ENCODE measurements around the gene PHKA2. TPM values are rescaled to one million over a fixed set of nuclear protein-coding genes. Genes with fewer than 3 reads are reported as not detected.

Gene PHKA2
- total RNA-seq, 1 experiment from 2014 or later, result 34.4 TPM

DNA sequence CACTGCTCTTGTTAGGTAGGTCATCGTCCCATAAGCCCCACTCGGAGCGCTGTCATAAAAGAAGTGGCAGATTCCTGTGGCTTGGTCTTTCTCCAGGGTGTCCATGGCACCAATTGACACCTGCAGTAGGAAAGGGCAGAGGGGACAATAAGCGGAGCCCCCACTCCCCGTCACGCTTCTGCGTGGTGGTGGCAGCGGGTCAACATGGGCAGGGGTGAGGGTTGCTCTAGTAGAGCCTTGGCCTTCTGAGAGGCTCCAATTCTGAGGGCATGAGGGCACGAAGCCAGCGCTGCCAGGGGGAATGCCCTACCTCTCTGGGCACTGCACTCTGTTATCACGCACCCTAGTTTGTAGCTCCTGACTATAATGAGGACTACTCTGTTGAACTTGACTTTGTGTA lies 90.4 kb downstream of the PHKA2 start:
- no peak overlapping the region for H3K27ac ChIP-seq
- H3K9me2 ChIP-seq (ENCODE audit: insufficient read depth), result no peaks in the 10 kb centered on the region
- intact Hi-C loops (cut with micrococcal nuclease; ENCODE audit: unreplicated experiment), result no loop called here
- no peaks in the 10 kb centered on the region for H3K27me3 ChIP-seq (ENCODE audit: insufficient read depth, low read depth)
- ChIA-PET POLR2A (ENCODE audit: unreplicated experiment) (no interaction called here), CTCF (no interaction called here)
- H3K4me1 ChIP-seq (replicated peaks; ENCODE audit: insufficient read depth), result no peaks in the 10 kb centered on the region
- no TSS peak for BruUV-seq (replicated peaks)
- H3K79me2 ChIP-seq (ENCODE audit: low read depth), result no peaks in the 10 kb centered on the region
- H3K4me2 ChIP-seq, result no peak overlapping the region
- no peak for TF ChIP-seq EZH2 (IDR thresholded peaks at IDR 0.05; ENCODE audit: low read depth)
- TF ChIP-seq, protein P1, sequence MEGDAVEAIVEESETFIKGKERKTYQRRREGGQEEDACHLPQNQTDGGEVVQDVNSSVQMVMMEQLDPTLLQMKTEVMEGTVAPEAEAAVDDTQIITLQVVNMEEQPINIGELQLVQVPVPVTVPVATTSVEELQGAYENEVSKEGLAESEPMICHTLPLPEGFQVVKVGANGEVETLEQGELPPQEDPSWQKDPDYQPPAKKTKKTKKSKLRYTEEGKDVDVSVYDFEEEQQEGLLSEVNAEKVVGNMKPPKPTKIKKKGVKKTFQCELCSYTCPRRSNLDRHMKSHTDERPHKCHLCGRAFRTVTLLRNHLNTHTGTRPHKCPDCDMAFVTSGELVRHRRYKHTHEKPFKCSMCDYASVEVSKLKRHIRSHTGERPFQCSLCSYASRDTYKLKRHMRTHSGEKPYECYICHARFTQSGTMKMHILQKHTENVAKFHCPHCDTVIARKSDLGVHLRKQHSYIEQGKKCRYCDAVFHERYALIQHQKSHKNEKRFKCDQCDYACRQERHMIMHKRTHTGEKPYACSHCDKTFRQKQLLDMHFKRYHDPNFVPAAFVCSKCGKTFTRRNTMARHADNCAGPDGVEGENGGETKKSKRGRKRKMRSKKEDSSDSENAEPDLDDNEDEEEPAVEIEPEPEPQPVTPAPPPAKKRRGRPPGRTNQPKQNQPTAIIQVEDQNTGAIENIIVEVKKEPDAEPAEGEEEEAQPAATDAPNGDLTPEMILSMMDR (conservative IDR thresholded peaks at IDR 0.05), result no peak
- no peaks in the 10 kb centered on the region for H4K20me1 ChIP-seq (ENCODE audit: insufficient read depth)
- H3K36me3 ChIP-seq (ENCODE audit: low read depth), result no peaks in the 10 kb centered on the region
- no peak overlapping the region for H3K4me3 ChIP-seq
- H3K9me3 ChIP-seq (ENCODE audit: insufficient read depth, low read depth), result no peaks in the 10 kb centered on the region
- no peak overlapping the region for H2AFZ ChIP-seq
- H3F3A ChIP-seq (ENCODE audit: insufficient read depth, low read depth), result no peaks in the 10 kb centered on the region
- no peak for DNase-seq

DNA sequence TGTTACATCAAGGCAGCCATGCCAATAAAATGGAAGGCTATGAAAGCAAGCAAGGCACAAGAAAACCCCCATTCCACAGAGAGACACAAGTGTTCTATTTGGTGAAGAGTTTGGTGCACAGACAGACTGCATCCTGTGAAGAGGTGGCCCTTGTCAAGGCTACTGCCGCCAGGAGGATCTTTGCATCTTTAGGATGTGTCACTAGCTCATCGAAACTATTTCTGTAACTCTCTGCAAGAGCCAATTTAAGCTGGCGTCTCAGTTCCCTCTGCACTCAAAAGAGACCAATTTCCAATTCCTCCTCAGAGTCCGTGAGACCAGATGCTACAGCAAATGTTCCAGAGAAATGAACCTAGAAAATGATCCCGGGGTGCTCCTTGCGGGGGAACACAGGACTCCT lies 91.0 kb downstream of the PHKA2 start:
- Histone ChIP-seq H3K4me3 (no peak overlapping the region), H3K9me2 (ENCODE audit: insufficient read depth) (no peaks in the 10 kb centered on the region), H4K20me1 (ENCODE audit: insufficient read depth) (no peaks in the 10 kb centered on the region), H3K4me2 (no peak overlapping the region), H3K27me3 (ENCODE audit: insufficient read depth, low read depth) (no peaks in the 10 kb centered on the region), H3K27ac (no peak overlapping the region), H3K4me1 (replicated peaks; ENCODE audit: insufficient read depth) (no peaks in the 10 kb centered on the region), H2AFZ (no peak overlapping the region), H3K79me2 (ENCODE audit: low read depth) (no peaks in the 10 kb centered on the region), H3K36me3 (ENCODE audit: low read depth) (no peaks in the 10 kb centered on the region), H3F3A (ENCODE audit: insufficient read depth, low read depth) (no peaks in the 10 kb centered on the region), H3K9me3 (ENCODE audit: insufficient read depth, low read depth) (no peaks in the 10 kb centered on the region)
- TF ChIP-seq, protein P1 (conservative IDR thresholded peaks at IDR 0.05), result no peak
- no peak for TF ChIP-seq EZH2 (IDR thresholded peaks at IDR 0.05; ENCODE audit: low read depth)
- ChIA-PET POLR2A (ENCODE audit: unreplicated experiment) (no interaction called here), CTCF (no interaction called here)
- DNase-seq, result no peak
- BruUV-seq (replicated peaks), result no TSS peak
- intact Hi-C loops (cut with micrococcal nuclease; ENCODE audit: unreplicated experiment), result no loop called here

DNA sequence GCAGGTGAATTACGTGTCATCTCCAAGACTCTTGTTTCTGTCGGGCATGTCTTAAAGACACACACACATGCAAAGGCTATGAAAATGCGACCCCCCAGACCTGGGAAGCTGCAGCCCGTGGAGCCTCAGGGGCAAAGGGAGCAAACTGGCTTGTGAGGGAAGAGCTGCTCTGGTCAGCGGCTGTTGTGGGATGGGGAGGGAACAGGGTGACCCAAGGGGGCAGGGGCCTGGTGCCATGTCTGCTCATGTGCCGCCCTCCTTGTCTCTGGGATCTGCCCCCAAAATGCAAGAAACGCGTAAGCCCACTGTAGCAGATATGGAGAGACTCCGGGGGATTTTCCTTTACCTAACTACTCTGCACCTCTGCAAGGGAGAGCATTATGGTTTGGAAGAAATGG lies 92.4 kb downstream of the PHKA2 start:
- intact Hi-C loops (cut with micrococcal nuclease; ENCODE audit: unreplicated experiment), result no loop called here
- H2AFZ ChIP-seq, result no peak overlapping the region
- no peaks in the 10 kb centered on the region for H3K36me3 ChIP-seq (ENCODE audit: low read depth)
- no peaks in the 10 kb centered on the region for H3K79me2 ChIP-seq (ENCODE audit: low read depth)
- H3K9me2 ChIP-seq (ENCODE audit: insufficient read depth), result no peaks in the 10 kb centered on the region
- no peaks in the 10 kb centered on the region for H3F3A ChIP-seq (ENCODE audit: insufficient read depth, low read depth)
- POLR2A ChIA-PET (ENCODE audit: unreplicated experiment), result no interaction called here
- no TSS peak for BruUV-seq (replicated peaks)
- no peaks in the 10 kb centered on the region for H3K27me3 ChIP-seq (ENCODE audit: insufficient read depth, low read depth)
- TF ChIP-seq EZH2 (IDR thresholded peaks at IDR 0.05; ENCODE audit: low read depth), result no peak
- TF ChIP-seq, protein P1 (conservative IDR thresholded peaks at IDR 0.05), result no peak
- H3K9me3 ChIP-seq (ENCODE audit: insufficient read depth, low read depth), result no peaks in the 10 kb centered on the region
- DNase-seq, result no peak
- no peak overlapping the region for H3K4me3 ChIP-seq
- H3K4me2 ChIP-seq, result no peak overlapping the region
- CTCF ChIA-PET, result no interaction called here
- no peaks in the 10 kb centered on the region for H4K20me1 ChIP-seq (ENCODE audit: insufficient read depth)
- no peak overlapping the region for H3K27ac ChIP-seq
- no peaks in the 10 kb centered on the region; the same call in 1 of the 2 replicates for H3K4me1 ChIP-seq (replicated peaks; ENCODE audit: insufficient read depth)

Measured in PC-9 (cell line).